Superior temporal gyrus (tissue), 1 donor: ENCODE measurements around the gene KISS1.

Experiments used
- DNase-seq: peaks from one replicate; pipeline ENCODE4 v3.0.0-alpha.2; 2016; ENCODE audit errors: extremely low spot score

Gene KISS1

DNA sequence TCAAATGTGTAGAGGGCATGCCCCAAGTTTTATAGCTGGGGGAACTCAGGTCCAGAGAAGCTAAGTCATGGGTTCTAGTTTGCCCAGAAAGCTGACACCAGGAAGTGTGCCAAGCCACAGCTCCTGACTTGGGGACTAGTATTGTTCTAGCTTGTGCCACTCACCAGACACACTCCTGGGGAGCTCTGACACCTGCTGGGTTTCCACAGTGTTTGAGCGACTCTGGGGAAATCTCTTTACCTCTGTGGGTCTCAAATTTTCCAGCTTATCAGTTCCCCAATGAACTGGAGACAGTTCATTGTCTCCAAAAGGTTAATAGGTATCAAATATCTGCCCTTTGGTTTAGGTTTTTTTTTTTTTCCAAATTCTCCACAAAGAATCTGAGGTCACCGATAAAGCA lies 4.2 kb downstream of the KISS1 start:
- no peak for DNase-seq

- DNase-seq, result peak; percentile 35
Observed at GRCh38 chr1:204191456-204191855, 4.8 kb downstream of the KISS1 start.

DNA sequence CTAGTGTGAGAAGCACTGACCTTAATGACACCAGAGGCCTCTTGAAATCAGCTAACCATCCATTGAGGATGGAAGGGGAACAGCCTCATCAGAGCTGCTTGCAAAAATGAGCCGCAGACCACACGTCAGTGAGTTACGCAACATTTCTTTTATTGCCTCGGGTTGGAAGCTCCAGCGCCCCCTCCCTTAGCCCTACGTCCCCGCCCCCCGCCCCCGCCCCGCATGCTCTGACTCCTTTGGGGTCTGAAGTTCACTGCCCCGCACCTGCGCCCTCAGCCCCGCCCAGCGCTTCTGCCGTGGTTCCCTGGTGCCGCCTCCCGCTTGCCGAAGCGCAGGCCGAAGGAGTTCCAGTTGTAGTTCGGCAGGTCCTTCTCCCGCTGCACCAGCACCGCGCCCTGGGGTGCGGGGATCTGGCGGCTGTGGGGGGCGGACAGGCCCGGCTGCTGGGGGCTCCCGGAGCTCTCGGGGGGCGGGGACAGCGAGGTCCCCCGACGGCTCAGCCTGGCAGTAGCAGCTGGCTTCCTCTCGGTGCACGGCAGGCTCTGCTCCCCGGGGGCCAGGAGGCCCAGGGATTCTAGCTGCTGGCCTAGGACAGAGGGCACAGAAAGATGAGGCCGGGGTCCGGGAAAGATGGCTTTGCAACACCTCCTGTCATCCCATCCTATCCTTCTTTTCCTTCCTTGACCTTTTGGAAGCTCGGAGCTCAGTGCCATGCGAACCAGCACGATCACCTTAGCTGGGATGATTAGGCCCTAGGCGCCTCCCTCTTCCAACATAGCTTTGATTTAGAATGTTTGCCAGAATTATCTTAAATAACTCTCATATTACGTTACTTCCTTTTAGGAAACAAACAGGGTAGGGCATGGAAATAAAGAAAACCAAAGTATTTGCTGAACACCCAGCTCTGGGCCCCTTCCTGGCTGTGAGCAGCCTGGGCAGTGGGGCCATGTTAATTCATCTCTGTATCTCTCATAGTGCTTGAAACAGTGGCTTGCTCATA lies 5.8 kb downstream of the KISS1 start:
- no peak for DNase-seq

GRCh38 chr1:204188959-204189639 lies 7.2 kb downstream of the KISS1 start:
- DNase-seq, result peak; percentile 47

GRCh38 chr1:204186597-204186996 lies 9.7 kb downstream of the KISS1 start:
- DNase-seq, result no peak

DNA sequence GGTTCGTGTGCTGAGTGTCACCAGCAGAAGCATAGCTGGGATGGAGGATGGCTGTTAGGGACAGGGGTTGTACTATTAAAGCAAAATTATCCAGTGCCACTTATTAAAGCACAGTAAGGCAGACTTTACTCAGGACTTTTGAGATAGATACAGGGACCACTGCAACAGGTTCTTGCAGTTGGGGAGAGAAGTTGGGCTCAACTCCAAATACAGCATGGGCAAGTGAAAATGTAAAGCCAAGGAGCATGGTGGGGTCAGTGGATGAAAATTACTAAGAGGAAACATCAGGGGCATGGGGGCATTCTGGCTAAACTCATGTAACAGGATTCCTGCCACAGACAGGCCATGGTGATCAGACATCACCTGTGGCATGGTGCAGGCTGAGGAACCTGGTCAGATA lies 15.2 kb downstream of the KISS1 start:
- no peak for DNase-seq

GRCh38 chr1:204180133-204180532 lies 16.2 kb downstream of the KISS1 start:
- DNase-seq, result no peak

GRCh38 chr1:204178487-204179281 lies 17.6 kb downstream of the KISS1 start:
- DNase-seq, result no peak

DNA sequence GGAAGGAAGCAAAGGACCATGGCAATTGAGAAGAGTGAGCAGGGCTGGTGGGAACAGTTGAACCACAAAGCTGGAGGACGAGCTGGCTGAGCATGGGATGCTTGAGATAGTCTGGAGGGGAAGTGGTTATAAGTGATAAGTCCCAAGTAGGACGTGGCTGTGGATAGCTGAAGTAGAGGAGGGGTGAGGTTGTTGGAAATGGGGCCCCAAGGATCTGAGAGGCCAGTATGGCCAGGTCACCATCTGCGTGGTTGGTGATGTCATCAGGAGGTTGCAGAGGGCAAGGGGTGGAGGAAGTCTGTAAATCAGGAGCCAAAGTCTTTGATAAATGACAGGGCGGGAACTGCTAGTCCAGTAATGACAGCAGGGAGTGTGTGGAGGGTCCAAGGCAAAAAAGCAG lies 19.2 kb downstream of the KISS1 start:
- DNase-seq, result no peak

- DNase-seq, result no peak
Observed at GRCh38 chr1:204176049-204176448, 20.2 kb downstream of the KISS1 start.

DNA sequence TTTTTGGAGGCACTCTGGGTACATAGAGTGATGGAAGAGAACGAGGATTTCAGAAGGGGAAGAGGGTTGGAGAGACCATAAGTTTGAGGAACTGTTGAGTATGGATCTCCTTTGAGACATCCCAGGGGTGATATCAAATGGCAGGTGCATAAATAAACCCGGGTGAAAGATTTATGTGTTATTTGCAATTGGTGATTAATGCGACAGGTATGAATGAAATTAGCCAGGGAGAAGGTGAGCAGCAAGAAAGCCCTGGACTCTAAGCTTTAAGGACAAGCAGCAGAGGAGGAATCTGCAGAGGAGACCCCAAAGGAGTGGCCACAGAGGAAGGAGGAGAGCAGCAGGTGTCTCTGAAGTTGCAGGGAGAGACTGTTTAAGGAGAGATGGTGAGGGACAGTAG lies 21.3 kb downstream of the KISS1 start:
- no peak for DNase-seq

GRCh38 chr1:204172404-204173029 lies 23.8 kb downstream of the KISS1 start:
- no peak for DNase-seq

DNA sequence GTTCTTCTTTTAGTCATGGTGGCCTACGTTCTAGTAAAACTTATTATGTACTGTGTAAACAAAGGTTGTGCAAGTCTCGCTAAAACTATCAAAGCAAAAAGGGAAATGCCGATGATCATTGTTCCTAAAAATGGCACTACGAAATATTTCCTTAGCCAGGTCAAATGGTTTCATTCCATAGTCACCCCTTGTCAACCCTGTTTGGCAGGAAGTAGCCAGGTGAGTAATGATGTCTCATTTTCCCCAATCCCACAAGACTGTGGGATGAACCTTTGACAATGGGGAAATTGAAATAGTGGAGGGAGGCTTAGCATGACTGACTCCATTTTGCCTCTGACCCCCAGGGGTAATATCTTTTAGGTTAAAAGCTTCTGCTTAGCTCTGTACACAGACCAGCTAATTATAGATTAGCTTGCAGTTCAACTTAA lies 24.5 kb downstream of the KISS1 start:
- no peak for DNase-seq

- DNase-seq, result no peak
Observed at GRCh38 chr1:204170494-204171155, 25.7 kb downstream of the KISS1 start.

- no peak for DNase-seq
Observed at GRCh38 chr1:204169858-204170257, 26.4 kb downstream of the KISS1 start.

DNA sequence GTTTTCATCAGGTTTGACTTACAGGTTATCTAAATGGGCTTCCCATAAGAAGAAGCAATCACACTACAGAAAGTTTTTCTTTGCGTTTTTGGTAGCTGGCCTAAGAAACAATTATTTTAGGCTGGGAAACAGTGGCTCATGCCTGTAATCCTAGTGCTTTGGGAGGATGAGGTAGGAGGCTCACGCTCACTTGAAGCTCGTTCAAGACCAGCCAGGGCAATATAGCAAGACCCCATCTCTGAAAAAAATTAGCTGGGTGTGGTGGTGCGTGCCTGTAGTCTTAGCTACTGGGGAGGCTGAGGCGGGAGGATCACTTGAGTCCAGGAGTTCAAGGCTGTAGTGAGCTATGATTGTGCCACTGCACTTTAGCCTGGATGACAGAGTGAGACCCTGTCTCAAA lies 28.6 kb downstream of the KISS1 start:
- no peak for DNase-seq

DNA sequence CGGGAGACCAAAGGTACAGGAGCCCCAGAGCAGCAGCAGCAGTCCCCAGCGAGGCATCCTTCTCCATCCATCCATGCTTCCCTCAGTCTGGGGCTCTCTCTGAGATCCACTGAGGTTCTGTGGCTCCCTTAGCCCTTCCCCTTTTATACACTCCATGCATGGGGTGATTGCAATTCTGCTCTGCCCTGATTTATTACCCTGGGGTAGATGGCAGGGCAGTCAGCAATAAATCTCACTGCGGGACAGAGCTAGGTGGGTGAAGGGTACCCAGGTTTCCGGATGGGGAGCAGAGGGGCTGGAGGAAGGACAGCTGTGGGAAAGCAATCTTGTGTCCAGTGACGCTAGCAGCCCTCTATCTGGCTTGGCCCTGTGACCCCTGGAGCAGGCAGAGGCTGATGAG lies 30.1 kb downstream of the KISS1 start, which contains the start of gene REN:
Gene REN, minus strand, starts transcription at position 119 of the 400 bp plus-strand sequence. Its CDS starts 44 bp downstream, at position 75.
- no peak for DNase-seq

- DNase-seq, result peak; percentile 85
Observed at GRCh38 chr1:204162494-204163074, 33.7 kb downstream of the KISS1 start.

GRCh38 chr1:204161609-204162493 lies 34.4 kb downstream of the KISS1 start:
- DNase-seq, result no peak

- DNase-seq, result no peak
Observed at GRCh38 chr1:204157962-204158361, 38.3 kb downstream of the KISS1 start.
